ENCODE data around the gene ASZ1. TPM values are rescaled to one million over a fixed set of nuclear protein-coding genes. Genes with fewer than 3 reads are reported as not detected.

Gene ASZ1
- total RNA-seq, 1 experiment from 2014 or later, result not detected

DNA sequence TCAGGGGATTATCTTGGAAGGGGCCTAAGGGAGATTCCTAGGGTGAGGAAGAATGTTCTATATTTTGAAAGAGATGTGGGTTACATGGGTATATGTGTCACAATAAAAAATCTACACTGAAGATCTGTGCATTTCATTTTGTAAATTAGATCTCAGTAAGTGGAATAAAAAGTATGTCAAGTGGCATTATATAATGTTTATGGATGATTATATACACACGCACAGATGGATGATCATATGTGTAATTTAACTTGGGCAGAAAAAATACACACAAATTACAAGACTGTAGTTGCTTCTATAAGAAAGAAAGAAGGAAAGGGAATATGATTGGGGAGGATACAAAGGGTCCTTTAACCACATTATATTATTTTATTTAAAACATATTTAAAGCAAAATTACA, 18.5 kb downstream of the ASZ1 start:
- CTCF ChIA-PET, result no interaction called here
- H3K4me1 ChIP-seq (ENCODE audit: insufficient read depth, low read length), result no peaks in the 10 kb centered on the region
- no peaks in the 10 kb centered on the region for H3K9me2 ChIP-seq (replicated peaks; ENCODE audit: low read length)
- H3K9ac ChIP-seq (ENCODE audit: low read length), result no peak overlapping the region
- H3K27ac ChIP-seq (ENCODE audit: low read length), result no peak overlapping the region
- H3K79me2 ChIP-seq (ENCODE audit: low read length), result no peaks in the 10 kb centered on the region
- BruUV-seq (replicated peaks), result no TSS peak
- intact Hi-C loops (cut with micrococcal nuclease), result no loop called here
- H3K36me3 ChIP-seq (ENCODE audit: low read depth, low read length), result no peaks in the 10 kb centered on the region
- H3F3A ChIP-seq (ENCODE audit: low read length, unreplicated experiment), result no peaks in the 10 kb centered on the region
- H4K20me1 ChIP-seq (ENCODE audit: low read length), result no peaks in the 10 kb centered on the region
- DNase-seq (no peak), ATAC-seq (no peak)
- TF ChIP-seq EZH2phosphoT487 (IDR thresholded peaks at IDR 0.05; ENCODE audit: borderline replicate concordance, low read length) (no peak), EZH2 (IDR thresholded peaks at IDR 0.05; ENCODE audit: low read length, unreplicated experiment) (no peak)
- TF ChIP-seq, protein P1, sequence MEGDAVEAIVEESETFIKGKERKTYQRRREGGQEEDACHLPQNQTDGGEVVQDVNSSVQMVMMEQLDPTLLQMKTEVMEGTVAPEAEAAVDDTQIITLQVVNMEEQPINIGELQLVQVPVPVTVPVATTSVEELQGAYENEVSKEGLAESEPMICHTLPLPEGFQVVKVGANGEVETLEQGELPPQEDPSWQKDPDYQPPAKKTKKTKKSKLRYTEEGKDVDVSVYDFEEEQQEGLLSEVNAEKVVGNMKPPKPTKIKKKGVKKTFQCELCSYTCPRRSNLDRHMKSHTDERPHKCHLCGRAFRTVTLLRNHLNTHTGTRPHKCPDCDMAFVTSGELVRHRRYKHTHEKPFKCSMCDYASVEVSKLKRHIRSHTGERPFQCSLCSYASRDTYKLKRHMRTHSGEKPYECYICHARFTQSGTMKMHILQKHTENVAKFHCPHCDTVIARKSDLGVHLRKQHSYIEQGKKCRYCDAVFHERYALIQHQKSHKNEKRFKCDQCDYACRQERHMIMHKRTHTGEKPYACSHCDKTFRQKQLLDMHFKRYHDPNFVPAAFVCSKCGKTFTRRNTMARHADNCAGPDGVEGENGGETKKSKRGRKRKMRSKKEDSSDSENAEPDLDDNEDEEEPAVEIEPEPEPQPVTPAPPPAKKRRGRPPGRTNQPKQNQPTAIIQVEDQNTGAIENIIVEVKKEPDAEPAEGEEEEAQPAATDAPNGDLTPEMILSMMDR (conservative IDR thresholded peaks at IDR 0.05; ENCODE audit: low read depth, low read length), result no peak
- no peak overlapping the region for H3K4me2 ChIP-seq (ENCODE audit: low read length)
- POLR2A ChIA-PET (ENCODE audit: unreplicated experiment), result no interaction called here
- H3K4me3 ChIP-seq (ENCODE audit: low read length), result no peak overlapping the region
- peaks cover 26% of the 10 kb centered on the region for H3K27me3 ChIP-seq (ENCODE audit: low read length)
- no peak overlapping the region for H2AFZ ChIP-seq (ENCODE audit: low read length)
- H3K9me3 ChIP-seq (ENCODE audit: low read length), result no peaks in the 10 kb centered on the region

DNA sequence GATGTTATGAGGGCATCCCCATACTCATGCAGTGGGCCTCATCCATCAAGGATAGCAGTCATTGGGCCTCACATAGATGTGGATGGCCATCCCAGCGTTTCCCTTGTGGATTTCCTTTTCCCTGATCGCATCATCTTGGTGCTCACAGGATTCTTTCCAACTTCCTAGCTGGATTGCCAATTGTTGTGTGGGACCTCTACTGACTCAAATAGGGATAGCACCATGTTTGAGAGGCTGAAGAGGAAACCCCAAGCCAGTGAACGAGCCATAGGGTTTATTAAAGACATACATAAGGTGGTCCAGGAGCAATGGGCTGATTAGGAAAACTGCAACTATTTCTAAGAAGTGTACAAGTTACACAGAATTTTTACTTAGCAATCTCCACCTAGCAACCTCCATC, 21.8 kb downstream of the ASZ1 start:
- H3F3A ChIP-seq (ENCODE audit: low read length, unreplicated experiment), result no peaks in the 10 kb centered on the region
- intact Hi-C loops (cut with micrococcal nuclease), result no loop called here
- H3K9me3 ChIP-seq (ENCODE audit: low read length), result no peaks in the 10 kb centered on the region
- POLR2A ChIA-PET (ENCODE audit: unreplicated experiment), result no interaction called here
- no peaks in the 10 kb centered on the region for H3K36me3 ChIP-seq (ENCODE audit: low read depth, low read length)
- ATAC-seq, result no peak; the same call in 1 of the 2 replicates
- no TSS peak for BruUV-seq (replicated peaks)
- peaks cover 10% of the 10 kb centered on the region for H3K27me3 ChIP-seq (ENCODE audit: low read length)
- no peaks in the 10 kb centered on the region for H3K79me2 ChIP-seq (ENCODE audit: low read length)
- peak; percentile 11 for DNase-seq
- CTCF ChIA-PET, result no interaction called here
- H3K4me1 ChIP-seq (ENCODE audit: insufficient read depth, low read length), result no peaks in the 10 kb centered on the region
- no peaks in the 10 kb centered on the region for H3K9me2 ChIP-seq (replicated peaks; ENCODE audit: low read length)
- no peak overlapping the region for H2AFZ ChIP-seq (ENCODE audit: low read length)
- H3K27ac ChIP-seq (ENCODE audit: low read length), result no peak overlapping the region
- H3K4me3 ChIP-seq (ENCODE audit: low read length), result no peak overlapping the region
- no peak for TF ChIP-seq EZH2phosphoT487 (IDR thresholded peaks at IDR 0.05; ENCODE audit: borderline replicate concordance, low read length)
- TF ChIP-seq, protein P1 (conservative IDR thresholded peaks at IDR 0.05; ENCODE audit: low read depth, low read length), result peak; percentile 34; the same call in 1 of the 2 replicates
- no peaks in the 10 kb centered on the region for H4K20me1 ChIP-seq (ENCODE audit: low read length)
- no peak overlapping the region for H3K4me2 ChIP-seq (ENCODE audit: low read length)
- no peak overlapping the region for H3K9ac ChIP-seq (ENCODE audit: low read length)

GRCh38 chr7:117403737-117404136, 23.6 kb downstream of the ASZ1 start:
- ChIA-PET POLR2A (ENCODE audit: unreplicated experiment) (no interaction called here), CTCF (no interaction called here)
- no peak for ATAC-seq
- DNase-seq, result no peak
- intact Hi-C loops (cut with micrococcal nuclease), result no loop called here
- no peak overlapping the region for H3K9ac ChIP-seq (ENCODE audit: low read length)
- TF ChIP-seq EZH2 (IDR thresholded peaks at IDR 0.05; ENCODE audit: low read length, unreplicated experiment) (no peak), EZH2phosphoT487 (IDR thresholded peaks at IDR 0.05; ENCODE audit: borderline replicate concordance, low read length) (no peak)
- TF ChIP-seq, protein P1 (conservative IDR thresholded peaks at IDR 0.05; ENCODE audit: low read depth, low read length), result no peak
- H3K36me3 ChIP-seq (ENCODE audit: low read depth, low read length), result no peaks in the 10 kb centered on the region
- no peak overlapping the region for H3K4me2 ChIP-seq (ENCODE audit: low read length)
- no TSS peak for BruUV-seq (replicated peaks)
- H3K4me3 ChIP-seq (ENCODE audit: low read length), result no peak overlapping the region
- H3K9me3 ChIP-seq (ENCODE audit: low read length), result no peaks in the 10 kb centered on the region
- H2AFZ ChIP-seq (ENCODE audit: low read length), result no peak overlapping the region
- H3K4me1 ChIP-seq (ENCODE audit: insufficient read depth, low read length), result no peaks in the 10 kb centered on the region
- H4K20me1 ChIP-seq (ENCODE audit: low read length), result no peaks in the 10 kb centered on the region
- no peaks in the 10 kb centered on the region for H3K79me2 ChIP-seq (ENCODE audit: low read length)
- no peak overlapping the region for H3K27ac ChIP-seq (ENCODE audit: low read length)
- H3K27me3 ChIP-seq (ENCODE audit: low read length), result 0 out of 2 replicates have a peak, but pooled peaks cover 7% of the 10 kb centered on the region
- H3K9me2 ChIP-seq (replicated peaks; ENCODE audit: low read length), result no peaks in the 10 kb centered on the region
- H3F3A ChIP-seq (ENCODE audit: low read length, unreplicated experiment), result no peaks in the 10 kb centered on the region
